ENCODE data around the gene ATIC.

The ATIC gene

DNA sequence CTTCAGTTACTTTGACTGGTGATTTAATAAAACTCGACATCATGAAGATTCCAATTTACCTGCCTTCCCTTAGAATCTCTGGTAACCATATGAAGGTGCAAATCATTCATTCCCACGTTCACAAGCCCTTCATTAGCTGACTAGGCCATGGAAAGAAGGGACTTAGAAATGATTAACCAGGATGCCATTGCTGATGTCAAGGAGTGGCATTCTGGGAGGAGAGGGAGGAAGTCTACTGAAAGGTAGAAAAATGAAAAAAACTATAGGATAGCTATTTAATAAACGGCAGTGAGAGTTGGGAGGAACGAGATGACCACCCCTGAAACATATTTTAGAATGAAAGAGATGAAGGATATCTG, 1.4 kb downstream of the ATIC start:
- H3K4me3 ChIP-seq (ENCODE audit: low read depth, low read length) = no peak overlapping the region
- DNase-seq (ENCODE audit: low read depth) = no peak

DNA sequence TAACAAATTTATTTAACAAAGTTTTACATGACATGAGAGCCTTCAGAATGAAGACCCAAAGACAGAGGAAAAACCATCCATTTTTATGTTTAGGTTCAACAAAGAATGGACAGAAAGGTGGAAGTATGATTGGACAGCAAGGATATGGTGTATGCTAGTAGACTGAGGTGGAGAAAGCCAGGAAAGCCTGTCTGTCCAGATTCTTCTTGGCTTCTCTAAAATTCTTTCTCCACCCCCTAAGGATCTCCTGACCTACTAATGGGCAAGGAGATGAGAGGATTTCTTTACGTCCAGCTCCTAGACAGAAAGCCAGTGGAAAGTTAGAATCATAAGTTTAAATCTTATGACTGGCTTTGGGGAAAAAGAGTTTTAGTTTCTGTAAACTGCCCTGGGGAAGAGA, 3.0 kb downstream of the ATIC start:
- no peak for DNase-seq (ENCODE audit: low read depth)

DNA sequence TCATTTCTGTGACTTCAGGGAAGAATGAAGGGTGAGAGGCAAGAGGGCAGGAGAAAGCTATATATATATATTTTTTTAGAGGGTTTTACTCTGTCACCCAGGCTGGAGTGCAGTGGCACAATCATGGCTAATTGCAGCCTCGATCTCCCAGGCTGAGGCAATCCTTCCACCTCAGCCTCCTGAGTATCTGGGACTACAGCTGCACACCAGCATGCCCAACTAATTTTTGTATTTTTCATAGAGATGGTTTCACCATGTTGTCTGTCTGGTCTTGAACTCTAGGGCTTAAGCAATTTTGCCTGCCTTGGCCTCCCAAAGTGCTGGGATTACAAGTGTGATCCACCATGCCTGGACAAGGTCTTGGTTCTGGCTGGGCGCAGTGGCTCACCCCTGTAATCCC, 3.4 kb downstream of the ATIC start:
- no peak for DNase-seq (ENCODE audit: low read depth)
- no peak overlapping the region for H3K4me3 ChIP-seq (ENCODE audit: low read depth, low read length)

More for the DNA sequence above, 3.0 kb downstream of the ATIC start:
- H3K4me3 ChIP-seq (ENCODE audit: low read depth, low read length) = no peak overlapping the region

- H3K4me3 ChIP-seq (ENCODE audit: low read depth, low read length) = no peak overlapping the region
Measured at GRCh38 chr2:215316336-215316735, 4.5 kb downstream of the ATIC start.

GRCh38 chr2:215319500-215319899, 7.6 kb downstream of the ATIC start:
- DNase-seq (ENCODE audit: low read depth) = no peak
- no peak overlapping the region for H3K4me3 ChIP-seq (ENCODE audit: low read depth, low read length)

More at GRCh38 chr2:215316336-215316735, 4.5 kb downstream of the ATIC start:
- DNase-seq (ENCODE audit: low read depth) = no peak

DNA sequence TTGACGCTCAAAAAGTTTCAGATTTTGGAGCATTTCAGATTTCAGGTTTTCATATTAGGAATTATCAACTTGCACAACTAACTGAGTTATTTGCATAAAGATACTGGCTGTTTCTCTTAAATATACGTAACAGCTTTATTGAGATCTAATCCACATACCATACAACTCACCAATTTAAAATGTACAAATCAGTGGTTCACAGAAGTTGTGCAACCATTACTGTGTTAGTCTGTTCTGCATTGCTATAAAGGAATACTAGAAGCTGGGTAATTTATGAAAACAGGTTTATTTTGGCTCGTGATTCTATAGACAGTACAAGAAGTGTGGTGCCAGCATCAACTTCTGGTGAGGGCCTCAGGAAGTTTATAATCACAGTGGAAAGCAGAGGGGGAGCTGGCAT, 8.2 kb downstream of the ATIC start:
- no peak overlapping the region for H3K4me3 ChIP-seq (ENCODE audit: low read depth, low read length)
- no peak for DNase-seq (ENCODE audit: low read depth)

- H3K4me3 ChIP-seq (ENCODE audit: low read depth, low read length) = no peak overlapping the region
- DNase-seq (ENCODE audit: low read depth) = no peak
Measured at GRCh38 chr2:215320679-215321078, 8.8 kb downstream of the ATIC start.

GRCh38 chr2:215324811-215325210, 13.0 kb downstream of the ATIC start:
- no peak overlapping the region for H3K4me3 ChIP-seq (ENCODE audit: low read depth, low read length)

GRCh38 chr2:215328066-215328465, 16.2 kb downstream of the ATIC start:
- no peak overlapping the region for H3K4me3 ChIP-seq (ENCODE audit: low read depth, low read length)
- no peak for DNase-seq (ENCODE audit: low read depth)

More at GRCh38 chr2:215324811-215325210, 13.0 kb downstream of the ATIC start:
- no peak for DNase-seq (ENCODE audit: low read depth)

DNA sequence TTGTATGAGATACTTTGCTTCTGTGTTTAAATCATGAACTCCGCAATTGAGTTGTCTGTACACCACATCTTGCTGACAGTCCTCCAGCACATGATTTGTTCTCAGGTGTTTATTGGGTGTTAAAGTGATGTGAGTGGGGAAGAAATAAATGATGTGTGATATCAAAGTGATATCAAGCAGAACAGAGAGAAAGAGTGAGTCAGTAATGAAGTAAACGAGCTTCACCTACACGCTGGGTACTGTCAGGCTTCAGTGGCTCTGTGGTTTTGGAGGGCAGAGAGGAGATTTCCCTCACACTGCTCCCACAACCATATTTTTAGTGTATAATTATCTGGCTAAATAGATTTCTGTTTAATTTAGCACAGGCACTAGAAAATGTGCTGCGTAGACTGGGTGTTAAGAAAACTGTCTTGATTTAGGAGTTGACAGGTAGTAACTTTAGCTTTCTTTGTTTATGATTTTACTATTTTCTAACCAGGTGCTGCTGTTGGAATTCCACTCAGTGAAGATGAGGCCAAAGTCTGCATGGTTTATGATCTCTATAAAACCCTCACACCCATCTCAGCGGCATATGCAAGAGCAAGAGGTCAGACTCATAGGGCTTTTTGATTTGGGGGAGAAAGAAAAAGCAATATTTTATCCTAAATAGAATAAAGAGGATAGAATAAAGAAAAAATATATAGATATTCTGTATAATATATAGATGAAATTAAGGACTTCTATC, 21.2 kb downstream of the ATIC start:
- DNase-seq (ENCODE audit: low read depth) = no peak
- H3K4me3 ChIP-seq (ENCODE audit: low read depth, low read length) = no peak overlapping the region

DNA sequence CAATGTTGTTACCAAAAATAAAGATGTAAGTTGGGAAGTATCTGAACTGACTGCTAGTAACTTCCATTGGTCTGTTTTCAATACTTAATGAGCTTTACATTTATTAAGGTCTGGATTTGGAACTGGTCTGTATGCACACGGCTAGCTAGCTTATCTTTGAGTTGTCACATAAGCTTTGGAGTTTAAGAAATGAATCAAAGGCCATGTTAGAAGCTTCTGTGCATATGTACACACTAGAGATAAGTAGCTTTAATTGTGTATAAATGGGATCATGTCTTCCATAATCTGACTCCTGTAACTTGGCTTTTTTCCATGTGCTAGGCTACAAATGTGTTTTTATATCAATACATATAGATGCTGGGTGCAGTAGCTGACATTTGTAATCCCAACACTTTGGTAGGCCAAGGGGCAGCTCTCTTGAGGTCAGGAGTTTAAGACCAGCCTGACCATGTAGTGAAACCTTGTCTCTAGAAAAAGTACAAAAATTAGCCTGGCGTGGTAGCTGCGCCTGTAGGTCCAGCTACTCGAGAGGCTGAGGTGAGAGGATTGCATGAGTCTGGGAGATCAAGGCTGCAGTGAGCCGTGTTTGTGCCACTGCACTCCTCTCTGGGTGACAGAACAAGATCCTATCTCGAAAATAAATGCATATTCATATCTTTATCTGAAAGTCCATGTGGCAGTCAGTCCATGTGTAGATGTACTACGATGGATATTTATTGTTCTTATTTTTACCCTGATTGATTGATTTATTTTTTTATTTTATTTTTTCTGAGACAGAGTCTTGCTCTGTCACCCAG, 27.2 kb downstream of the ATIC start:
- no peak for DNase-seq (ENCODE audit: low read depth)
- no peak overlapping the region for H3K4me3 ChIP-seq (ENCODE audit: low read depth, low read length)

DNA sequence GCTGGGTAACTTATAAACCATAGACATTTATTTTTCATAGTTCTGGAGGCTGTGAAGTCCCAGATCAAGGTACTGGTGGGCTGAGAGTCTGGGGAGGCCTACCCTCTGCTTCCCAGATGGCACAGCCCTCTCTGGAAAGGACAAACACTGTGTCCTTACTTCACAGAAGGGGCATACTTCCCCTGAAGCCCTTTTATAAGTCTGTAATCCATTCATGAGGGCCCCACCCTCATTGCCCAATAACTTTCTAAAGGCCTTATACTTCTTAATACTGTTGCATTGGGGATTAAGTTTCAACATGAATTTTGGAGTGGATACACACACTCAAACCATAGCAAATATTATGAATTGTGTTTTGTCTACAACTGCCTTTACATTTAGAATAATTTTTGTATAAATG, 36.0 kb downstream of the ATIC start:
- no peak overlapping the region for H3K4me3 ChIP-seq (ENCODE audit: low read depth, low read length)
- no peak for DNase-seq (ENCODE audit: low read depth)

DNA sequence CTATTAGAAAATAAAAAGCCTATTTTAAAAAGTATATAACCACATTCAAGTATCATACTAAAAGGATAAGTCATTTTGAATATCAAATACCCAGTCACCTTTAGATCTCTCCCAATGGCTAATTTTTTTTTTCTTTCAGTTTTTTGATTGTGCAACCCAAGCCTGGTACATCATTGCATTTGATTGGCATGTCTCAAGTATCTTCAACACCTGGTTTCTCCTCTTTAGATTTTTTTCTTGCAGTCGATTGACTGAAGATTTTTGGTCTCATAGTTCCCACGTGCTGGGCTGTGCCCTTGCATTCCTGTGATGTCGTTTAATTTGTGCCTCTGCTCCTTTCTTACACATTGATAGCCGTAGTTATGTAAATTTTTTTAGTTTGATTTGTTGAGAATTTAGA, 40.7 kb downstream of the ATIC start:
- DNase-seq (ENCODE audit: low read depth) = no peak
- no peak overlapping the region for H3K4me3 ChIP-seq (ENCODE audit: low read depth, low read length)

- DNase-seq (ENCODE audit: low read depth) = peak; percentile 60
- H3K4me3 ChIP-seq (ENCODE audit: low read depth, low read length) = no peak overlapping the region
Measured at GRCh38 chr2:215354771-215355695, 43.2 kb downstream of the ATIC start.

GRCh38 chr2:215355801-215356200, 43.9 kb downstream of the ATIC start:
- DNase-seq (ENCODE audit: low read depth) = peak; percentile 49
- H3K4me3 ChIP-seq (ENCODE audit: low read depth, low read length) = no peak overlapping the region

DNA sequence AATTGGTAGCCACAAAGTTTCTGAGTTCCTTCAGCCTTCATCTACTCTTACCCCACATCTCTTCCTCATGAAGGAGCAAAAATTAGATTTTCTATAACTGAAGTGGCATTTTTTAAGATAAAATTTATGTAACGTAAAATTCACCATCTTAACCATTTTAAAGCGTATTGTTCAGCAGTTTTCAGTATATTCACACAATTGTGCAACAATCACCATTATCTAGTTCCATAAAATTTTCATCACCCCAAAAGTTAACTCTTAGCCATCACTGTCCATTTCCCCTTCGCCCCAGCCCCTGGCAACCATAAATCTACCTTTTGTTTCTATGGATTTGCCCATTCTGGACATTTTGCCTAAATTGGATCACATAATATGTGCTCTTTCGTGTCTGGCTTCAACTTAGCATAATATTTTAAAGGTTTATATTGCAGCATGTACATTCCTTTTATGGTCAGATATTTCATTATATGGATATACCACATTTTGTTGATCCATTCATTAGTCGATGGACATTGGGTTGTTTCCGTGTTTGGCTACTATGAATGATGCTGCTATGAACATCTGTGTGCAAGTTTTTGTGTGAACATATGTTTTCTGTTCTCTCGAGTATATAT, 44.6 kb downstream of the ATIC start:
- no peak overlapping the region for H3K4me3 ChIP-seq (ENCODE audit: low read depth, low read length)
- DNase-seq (ENCODE audit: low read depth) = peak; percentile 47

- DNase-seq (ENCODE audit: low read depth) = peak; percentile 53
- H3K4me3 ChIP-seq (ENCODE audit: low read depth, low read length) = no peak overlapping the region
Measured at GRCh38 chr2:215356948-215357461, 45.1 kb downstream of the ATIC start.

GRCh38 chr2:215357660-215358059, 45.8 kb downstream of the ATIC start:
- no peak overlapping the region for H3K4me3 ChIP-seq (ENCODE audit: low read depth, low read length)
- no peak for DNase-seq (ENCODE audit: low read depth)

GRCh38 chr2:215358312-215358845, 46.5 kb downstream of the ATIC start:
- no peak overlapping the region for H3K4me3 ChIP-seq (ENCODE audit: low read depth, low read length)
- DNase-seq (ENCODE audit: low read depth) = peak; percentile 30
